KMS-11 (cell line): ENCODE results near the gene TECPR2.

Source experiments
- H2AFZ ChIP-seq: fragments of 200-600 bp; sonication (generic); 2 replicates; pipeline ENCODE4 v1.6.1; 2016; ENCODE audit warnings: antibody characterized with exemption, mixed run types, low read depth
- H3K27ac ChIP-seq: fragments of 200-600 bp; sonication (generic); 2 replicates; pipeline ENCODE4 v1.6.1; 2016; ENCODE audit warnings: mild to moderate bottlenecking, mixed run types
- H3K27me3 ChIP-seq: fragments of 200-600 bp; sonication (generic); 2 replicates; pipeline ENCODE4 v1.6.1; 2017; ENCODE audit warnings: mild to moderate bottlenecking, low read depth, mixed run types, moderate library complexity; ENCODE audit not compliant: insufficient read depth
- H3K36me3 ChIP-seq: fragments of 200-600 bp; sonication (generic); 2 replicates; pipeline ENCODE4 v1.6.1; 2017; ENCODE audit warnings: mild to moderate bottlenecking, mixed run types; ENCODE audit not compliant: insufficient read depth
- H3K4me1 ChIP-seq: fragments of 200-600 bp; sonication (generic); 2 replicates; pipeline ENCODE4 v1.6.1; 2016; ENCODE audit warnings: mild to moderate bottlenecking, low read depth, mixed run types; ENCODE audit not compliant: poor library complexity, severe bottlenecking
- H3K4me2 ChIP-seq: fragments of 200-600 bp; sonication (generic); 2 replicates; pipeline ENCODE4 v1.7.0; 2016; ENCODE audit warnings: mild to moderate bottlenecking, mixed run types
- H3K4me3 ChIP-seq: fragments of 200-600 bp; sonication (generic); IDR thresholded peaks from 2 replicates; pipeline ENCODE4 v1.6.1; 2017; ENCODE audit warnings: low read depth, low read length, mixed read lengths; ENCODE audit not compliant: insufficient read depth
- H3K79me2 ChIP-seq: fragments of 200-600 bp; sonication (generic); 2 replicates; pipeline ENCODE4 v1.6.1; 2016; ENCODE audit warnings: low read depth, mixed run types; ENCODE audit not compliant: insufficient read depth
- H3K9ac ChIP-seq: fragments of 200-600 bp; sonication (generic); 2 replicates; pipeline ENCODE4 v1.6.1; 2016; ENCODE audit warnings: mild to moderate bottlenecking, mixed run types
- H4K20me1 ChIP-seq: fragments of 200-600 bp; sonication (generic); 2 replicates; pipeline ENCODE4 v1.6.1; 2016; ENCODE audit warnings: mild to moderate bottlenecking, mixed run types; ENCODE audit not compliant: insufficient read depth
- CTCF ChIP-seq: fragments of 200-600 bp; sonication (generic); conservative IDR thresholded peaks from 2 replicates; pipeline ENCODE4 v1.6.1; 2017; ENCODE audit warnings: low read depth, mild to moderate bottlenecking, antibody characterized with exemption, low read length, moderate library complexity, mixed read lengths

Gene TECPR2

GRCh38 chr14:102504328-102504999 is 141.7 kb downstream of the TECPR2 start:
- no peaks in the 10 kb centered on the region for H3K4me1 ChIP-seq
- H3K4me2 ChIP-seq: no peak overlapping the region
- H3K27ac ChIP-seq: no peak overlapping the region
- TF ChIP-seq CTCF: no peak
- H4K20me1 ChIP-seq: no peaks in the 10 kb centered on the region
- H3K36me3 ChIP-seq: no peaks in the 10 kb centered on the region
- no peaks in the 10 kb centered on the region for H3K79me2 ChIP-seq
- H3K4me3 ChIP-seq: no peak overlapping the region
- H3K9ac ChIP-seq: no peak overlapping the region
- no peak overlapping the region for H2AFZ ChIP-seq
- H3K27me3 ChIP-seq: no peaks in the 10 kb centered on the region

GRCh38 chr14:102505000-102505619 is 142.4 kb downstream of the TECPR2 start:
- H3K4me2 ChIP-seq: no peak overlapping the region
- no peak overlapping the region for H3K4me3 ChIP-seq
- H3K9ac ChIP-seq: no peak overlapping the region
- no peaks in the 10 kb centered on the region for H4K20me1 ChIP-seq
- no peak for TF ChIP-seq CTCF
- H3K27ac ChIP-seq: no peak overlapping the region
- no peaks in the 10 kb centered on the region for H3K79me2 ChIP-seq
- no peaks in the 10 kb centered on the region for H3K36me3 ChIP-seq
- no peak overlapping the region for H2AFZ ChIP-seq
- no peaks in the 10 kb centered on the region for H3K27me3 ChIP-seq
- no peaks in the 10 kb centered on the region for H3K4me1 ChIP-seq

- TF ChIP-seq CTCF: no peak
- no peaks in the 10 kb centered on the region for H3K36me3 ChIP-seq
Measured at GRCh38 chr14:102505775-102506625, 143.3 kb downstream of the TECPR2 start.

GRCh38 chr14:102506626-102506925 is 143.8 kb downstream of the TECPR2 start:
- H3K27ac ChIP-seq: no peak overlapping the region
- no peaks in the 10 kb centered on the region for H3K36me3 ChIP-seq
- no peak overlapping the region for H3K4me3 ChIP-seq
- H2AFZ ChIP-seq: no peak overlapping the region
- H3K79me2 ChIP-seq: no peaks in the 10 kb centered on the region
- H4K20me1 ChIP-seq: no peaks in the 10 kb centered on the region
- TF ChIP-seq CTCF: no peak
- H3K4me2 ChIP-seq: no peak overlapping the region
- H3K9ac ChIP-seq: no peak overlapping the region
- no peaks in the 10 kb centered on the region for H3K27me3 ChIP-seq
- H3K4me1 ChIP-seq: peaks cover 12% of the 10 kb centered on the region

More at GRCh38 chr14:102505775-102506625, 143.3 kb downstream of the TECPR2 start:
- Histone ChIP-seq H3K4me2 (no peak overlapping the region), H3K4me3 (no peak overlapping the region), H3K79me2 (no peaks in the 10 kb centered on the region), H2AFZ (no peak overlapping the region), H3K27ac (no peak overlapping the region), H4K20me1 (no peaks in the 10 kb centered on the region), H3K9ac (no peak overlapping the region), H3K4me1 (peaks cover 7% of the 10 kb centered on the region), H3K27me3 (no peaks in the 10 kb centered on the region)
